ENCODE data around the gene PKDCC. TPM values are rescaled to one million over a fixed set of nuclear protein-coding genes. Genes with fewer than 3 reads are reported as not detected.

Gene PKDCC
- total and polyA plus RNA-seq, 2 of the 8 experiments (the other 6 are each of a cell fraction or from before 2014, with no cell fraction given) = 49.9 to 80.1 TPM

DNA sequence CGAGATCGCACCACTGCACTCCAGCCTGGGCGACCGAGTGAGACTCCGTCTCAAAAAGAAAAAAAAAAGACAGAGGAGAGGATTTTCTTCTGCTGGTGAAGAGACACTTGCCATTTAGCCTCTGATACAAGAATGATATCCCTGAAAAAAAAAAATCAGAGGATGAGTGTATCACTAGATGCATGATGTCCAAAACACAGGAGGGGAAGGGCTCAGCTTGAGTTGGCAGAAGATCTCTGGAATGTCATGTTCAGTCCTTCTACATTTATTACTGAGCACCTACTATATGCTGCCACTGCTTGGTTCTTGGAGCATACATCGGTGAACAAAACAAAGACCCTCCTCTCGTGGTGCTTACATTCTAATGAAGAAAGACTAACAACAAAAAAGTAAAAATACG is 10.9 kb upstream of the PKDCC start:
- H3K4me1 ChIP-seq (replicated peaks in 1 of 4; ENCODE audit: control insufficient read depth in 3 of 4, insufficient read depth in 4 of 4, low read length in 3 of 4) = peaks cover 2 to 8% (median 4%) of the 10 kb centered on the region in 4 experiments
- WGBS, 2 experiments (ENCODE audit: extremely low coverage in 1 of 2, insufficient coverage in 1 of 2, insufficient read length in 1 of 2, insufficient replicate concordance in 2 of 2, low coverage in 1 of 2, low lambda C conversion rate in 2 of 2, missing lambda C conversion rate in 1 of 2) = 87% methylated on average over 8 of the region's 8 CpGs; no CpG with 5 or more reads in 1 of the 2 experiments
- H2BK12ac ChIP-seq (ENCODE audit: low read depth, low read length) = no peak overlapping the region
- no peak overlapping the region for H3K4me2 ChIP-seq (ENCODE audit: insufficient read depth in 1 of 2, low read depth in 2 of 2, low read length in 2 of 2)
- H2BK20ac ChIP-seq (ENCODE audit: low read length) = no peak overlapping the region
- no peaks in the 10 kb centered on the region for H3K36me3 ChIP-seq (ENCODE audit: control insufficient read depth in 2 of 4, insufficient read depth in 4 of 4, low read length in 3 of 4)
- no peaks in the 10 kb centered on the region for H3K9me3 ChIP-seq (ENCODE audit: insufficient read depth in 2 of 2, low read depth in 1 of 2, low read length in 1 of 2)
- H4K8ac ChIP-seq (ENCODE audit: extremely low read depth, insufficient read depth, low read length) = no peak overlapping the region
- H3K18ac ChIP-seq (ENCODE audit: extremely low read depth, low read length) = no peak overlapping the region
- no peaks in the 10 kb centered on the region for H4K20me1 ChIP-seq (replicated peaks in 1 of 2; ENCODE audit: control insufficient read depth in 1 of 2, insufficient read depth in 2 of 2, low read length in 2 of 2)
- H3K4ac ChIP-seq (replicated peaks; ENCODE audit: insufficient read length, low read depth, low read length) = no peak overlapping the region
- H3K14ac ChIP-seq (ENCODE audit: insufficient read length) = no peak overlapping the region
- no peak overlapping the region for H2BK15ac ChIP-seq (ENCODE audit: low read length)
- CTCF ChIA-PET (ENCODE audit: partially characterized antibody) = interaction anchor here (0.7 to 3.7 kb wide), 5 partner anchors 9 to 165 kb away, joined by 3 to 28 read pairs (median 4); partner anchors contain the start of gene PKDCC
- H3K79me2 ChIP-seq (ENCODE audit: control insufficient read depth in 1 of 2, insufficient read depth in 2 of 2, low read length in 2 of 2) = no peaks in the 10 kb centered on the region
- no peaks in the 10 kb centered on the region for H3K79me1 ChIP-seq (ENCODE audit: low read depth, low read length)
- no peak overlapping the region for H2AFZ ChIP-seq (ENCODE audit: low read length)
- no peak overlapping the region for H3K23ac ChIP-seq (ENCODE audit: insufficient read length)
- H3K56ac ChIP-seq (replicated peaks; ENCODE audit: insufficient read length, low read depth, low read length) = no peak overlapping the region
- H2BK5ac ChIP-seq (ENCODE audit: low read depth, low read length) = no peak overlapping the region
- no peak overlapping the region for H2AK5ac ChIP-seq (ENCODE audit: low read depth, low read length)
- FAIRE-seq = no peak
- no peak overlapping the region for H3K27ac ChIP-seq (ENCODE audit: low read depth, low read length)
- H3K23me2 ChIP-seq (ENCODE audit: low read depth, low read length) = no peaks in the 10 kb centered on the region
- no peak for DNase-seq (ENCODE audit: low read depth in 1 of 2, low spot score in 2 of 2)
- no peak overlapping the region for H4K5ac ChIP-seq (ENCODE audit: insufficient read length, low read depth, low read length)
- no peak overlapping the region for H3K4me3 ChIP-seq (ENCODE audit: extremely low read depth in 1 of 4, insufficient read depth in 2 of 4, low read depth in 3 of 4, low read length in 4 of 4)
- POLR2A ChIA-PET (ENCODE audit: partially characterized antibody) = no interaction called here
- no peak overlapping the region for H4K91ac ChIP-seq (replicated peaks; ENCODE audit: insufficient read length, low read length)
- H3K9ac ChIP-seq (replicated peaks in 1 of 4; ENCODE audit: extremely low read depth in 1 of 4, low read depth in 3 of 4, low read length in 3 of 4) = no peak overlapping the region
- H2BK120ac ChIP-seq (replicated peaks; ENCODE audit: low read depth, low read length) = no peak overlapping the region
- H3K27me3 ChIP-seq (replicated peaks in 1 of 4; ENCODE audit: control insufficient read depth in 3 of 4, extremely low read depth in 1 of 4, insufficient read depth in 3 of 4, low read length in 3 of 4) = peaks cover 0 to 1% (median under 1%) of the 10 kb centered on the region in 4 experiments; a peak in 2 of 7 replicates
- TF ChIP-seq EZH2 (IDR thresholded peaks at IDR 0.05; ENCODE audit: low read depth, low read length, severe bottlenecking) (no peak), HDAC2 (IDR thresholded peaks at IDR 0.05; ENCODE audit: borderline replicate concordance in 1 of 2, low read depth in 2 of 2, low read length in 2 of 2) (no peak), BACH1 (IDR thresholded peaks at IDR 0.05; ENCODE audit: low read length) (no peak), BRCA1 (IDR thresholded peaks at IDR 0.05; ENCODE audit: low read depth, low read length) (no peak), PHF8 (conservative IDR thresholded peaks at IDR 0.05; ENCODE audit: low read depth, low read length) (no peak), CREB1 (IDR thresholded peaks at IDR 0.05) (no peak), KDM5A (IDR thresholded peaks at IDR 0.05; ENCODE audit: low read length) (no peak), TAF7 (optimal IDR thresholded peaks at IDR 0.05; ENCODE audit: borderline replicate concordance, low read depth, low read length) (no peak), JUND (IDR thresholded peaks at IDR 0.05; ENCODE audit: low read length) (no peak), NANOG (IDR thresholded peaks at IDR 0.05; ENCODE audit: insufficient read depth, low read depth, low read length, poor library complexity, severe bottlenecking) (no peak), SP4 (IDR thresholded peaks at IDR 0.05; ENCODE audit: low read length) (no peak), HDAC6 (IDR thresholded peaks at IDR 0.05; ENCODE audit: low read depth, low read length) (no peak), EGR1 (IDR thresholded peaks at IDR 0.05; ENCODE audit: borderline replicate concordance, low read depth, low read length) (no peak), MAFK (IDR thresholded peaks at IDR 0.05; ENCODE audit: low read depth, low read length) (no peak), SP2 (IDR thresholded peaks at IDR 0.05; ENCODE audit: low read length) (no peak)
